Heart left ventricle (tissue), 16 donors: ENCODE measurements around the gene PCYT2. TPM values are rescaled to one million over a fixed set of nuclear protein-coding genes. Genes with fewer than 3 reads are reported as not detected.

Experiments
- ATAC-seq, 4 donors: fragments of 200-7000 bp; cut with Tn5 transposase; one replicate each; pipeline ENCODE4 v1.9.1; 2020 to 2022; ENCODE audit warnings: moderate library complexity in 4 of 4, mild to moderate bottlenecking in 3 of 4, moderate number of reproducible peaks in 1 of 4
- DNase-seq, 5 donors: peaks; one replicate each; pipeline ENCODE4 v3.0.0-alpha.2; 2020
- H3K27ac ChIP-seq, 12 donors: fragments of 200-600 bp; sonication (generic) in 4 of 12; one replicate each; pipeline versions ENCODE4 v1.5.0 to v1.8.0; 2016 to 2022; ENCODE audit warnings: mild to moderate bottlenecking in 2 of 12
- H3K27me3 ChIP-seq, 9 donors: fragments of 200-600 bp; sonication (generic) in 2 of 9; one replicate each; pipeline versions ENCODE4 v1.5.1 to v1.8.0; 2016 to 2022; ENCODE audit warnings: mild to moderate bottlenecking in 3 of 9
- H3K36me3 ChIP-seq, 9 donors: fragments of 200-600 bp; sonication (generic) in 2 of 9; one replicate each; pipeline versions ENCODE4 v1.5.0 to v1.8.0; 2018 to 2022; ENCODE audit warnings: mild to moderate bottlenecking in 2 of 9
- H3K4me1 ChIP-seq, 12 donors: fragments of 200-600 bp; sonication (generic) in 4 of 12; one replicate each; pipeline versions ENCODE4 v1.5.0 to v1.8.0; 2016 to 2022; ENCODE audit warnings: mild to moderate bottlenecking in 3 of 12
- H3K4me3 ChIP-seq, 12 donors: fragments of 200-600 bp; sonication (generic) in 4 of 12; one replicate each; pipeline versions ENCODE4 v1.5.0 to v1.8.0; 2017 to 2022; ENCODE audit warnings: mild to moderate bottlenecking in 9 of 12, moderate library complexity in 4 of 12
- H3K9me3 ChIP-seq, 12 donors: fragments of 200-600 bp; sonication (generic) in 4 of 12; one replicate each; pipeline versions ENCODE4 v1.5.0 to v1.8.0; 2016 to 2022; ENCODE audit warnings: mild to moderate bottlenecking in 1 of 12
- POLR2A ChIP-seq, 2 donors: fragments of 450-650 bp; IDR thresholded peaks; one replicate each; pipeline ENCODE4 v1.6.1; 2017; ENCODE audit warnings: antibody characterized with exemption in 2 of 2, mild to moderate bottlenecking in 2 of 2, moderate library complexity in 2 of 2
- WGBS, 4 donors: extraction: QIAGEN DNeasy Blood & Tissue Kit in 2 of 4; methylation state at CpG; one replicate each; pipeline versions ENCODE4 v1.1.5 to v1.1.7; 2013 to 2018; 5-methylcytosine and 5-hydroxymethylcytosine counted together
- intact Hi-C, 10 donors: fragments of 100-400 bp; cut with DNase I; formaldehyde crosslinking; loops; one replicate each; pipeline versions ENCODE4 v1.11.1 to v1.14.2; 2022
- polyA plus RNA-seq, 2 donors: library from polyadenylated mRNA; stranded (reverse); fragments of 200-250 nt; gene quantifications; one replicate each; pipeline ENCODE4 v1.2.3, GENCODE V29; 2013
- total RNA-seq, 9 donors: library from RNA; depleted of rRNA in 2 of 9; stranded (reverse); fragments of >200 nt in 2 of 9; fragmentation: NEBNext Ultra II Directional in 3 of 9; extraction: Animal tissue kit (Norgen Biotek cat#: 25700) in 3 of 9; gene quantifications; one replicate each; pipeline versions ENCODE4 v1.1.0 to v1.2.4, GENCODE V29; 2016 to 2023
- TF ChIP-seq, protein P1 (sequence below), 12 donors: fragments of 200-600 bp; sonication (generic) in 4 of 12; IDR thresholded peaks; one replicate each; pipeline versions ENCODE4 v1.5.0 to v1.8.0; 2018 to 2022; ENCODE audit warnings: antibody characterized with exemption in 12 of 12, mild to moderate bottlenecking in 5 of 12
- donor health status: ischemic (EF 13 %, LVEDD 7.1; RV severe dilation, severe dysfunction).
- donor health status: healthy with polysubstance abuse.
- donor health status: DM: no; HTN: yes; CAD: no.
- donor health status: DM: no; HTN: no; CAD: no.
- donor health status: ischemic (EF 25% LVEDD 6.9; RV normal size, moderate dysfunction).
- donor health status: ischemic (EF 25% LVEDD 5.7; RV mildly dilated, moderate dysfunction).
- donor health status: healthy.
- donor health status: DM: yes; HTN: yes; CAD: no.
- donor health status: ischemic (EF 35%, LVEDD 5.7; RV mildly dilated, moderate dysfunction).
- donor health status: nonischemic (EF 11% LVEDD 7.7; RV severe dilation, severe dysfunction).
- donor health status: DM: yes; HTN: yes; CAD: no.
- donor health status: PGD.
- donor health status: ischemic (EF 29% LVEDD 5.4; RV normal size, mild dysfunction).
- donor health status: nonischemic (EF 23%, LVEDD 6.1; RV moderate dilation, normal function).

The PCYT2 gene
- total and polyA plus RNA-seq, 11 donors, result 28.8 to 85.5 (median 49.7) TPM

DNA sequence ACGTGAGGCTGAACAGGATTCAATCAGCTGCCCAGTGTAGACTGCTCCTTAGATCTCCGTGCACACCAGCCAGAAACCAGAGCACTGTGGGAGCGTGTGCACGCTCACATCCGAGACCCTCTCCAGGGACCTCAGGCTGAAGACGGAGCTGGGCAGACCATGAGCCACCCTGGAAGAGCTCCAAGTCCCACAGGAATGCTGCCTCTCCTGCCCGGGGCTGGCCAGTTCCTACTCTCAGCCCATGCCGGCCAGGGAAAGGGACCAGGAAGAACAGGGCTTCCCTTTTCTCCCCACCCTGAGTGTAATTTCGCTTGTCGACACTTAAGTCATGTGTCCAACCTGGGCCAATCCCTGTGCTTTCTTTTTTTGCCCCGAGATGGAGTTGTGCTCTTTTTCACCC lies 26.7 kb downstream of the PCYT2 start:
- intact Hi-C loops, result loop anchor here in 1 of 10 donors (5.0 kb wide), 1 partner anchor 38 kb away; no protein-coding TSS in a partner anchor
- ATAC-seq (peak in 3 of 4 donors; percentile 27 to 51 (median 38)), DNase-seq (peak in 1 of 5 donors; percentile 20)
- peaks cover 0 to 18% (median 3%) of the 10 kb centered on the region in 12 donors for H3K4me1 ChIP-seq
- peaks cover 0 to 90% (median 64%) of the 10 kb centered on the region in 9 donors for H3K36me3 ChIP-seq
- 37 to 39% (median 38%) methylated on average over 8 to 11 of the region's 11 CpGs for WGBS, 4 donors
- no peak overlapping the region for H3K27ac ChIP-seq
- no peaks in the 10 kb centered on the region for H3K9me3 ChIP-seq
- no peak overlapping the region for H3K4me3 ChIP-seq
- TF ChIP-seq, protein P1, sequence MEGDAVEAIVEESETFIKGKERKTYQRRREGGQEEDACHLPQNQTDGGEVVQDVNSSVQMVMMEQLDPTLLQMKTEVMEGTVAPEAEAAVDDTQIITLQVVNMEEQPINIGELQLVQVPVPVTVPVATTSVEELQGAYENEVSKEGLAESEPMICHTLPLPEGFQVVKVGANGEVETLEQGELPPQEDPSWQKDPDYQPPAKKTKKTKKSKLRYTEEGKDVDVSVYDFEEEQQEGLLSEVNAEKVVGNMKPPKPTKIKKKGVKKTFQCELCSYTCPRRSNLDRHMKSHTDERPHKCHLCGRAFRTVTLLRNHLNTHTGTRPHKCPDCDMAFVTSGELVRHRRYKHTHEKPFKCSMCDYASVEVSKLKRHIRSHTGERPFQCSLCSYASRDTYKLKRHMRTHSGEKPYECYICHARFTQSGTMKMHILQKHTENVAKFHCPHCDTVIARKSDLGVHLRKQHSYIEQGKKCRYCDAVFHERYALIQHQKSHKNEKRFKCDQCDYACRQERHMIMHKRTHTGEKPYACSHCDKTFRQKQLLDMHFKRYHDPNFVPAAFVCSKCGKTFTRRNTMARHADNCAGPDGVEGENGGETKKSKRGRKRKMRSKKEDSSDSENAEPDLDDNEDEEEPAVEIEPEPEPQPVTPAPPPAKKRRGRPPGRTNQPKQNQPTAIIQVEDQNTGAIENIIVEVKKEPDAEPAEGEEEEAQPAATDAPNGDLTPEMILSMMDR (IDR thresholded peaks at IDR 0.05), result no peak
- H3K27me3 ChIP-seq, result no peaks in the 10 kb centered on the region

DNA sequence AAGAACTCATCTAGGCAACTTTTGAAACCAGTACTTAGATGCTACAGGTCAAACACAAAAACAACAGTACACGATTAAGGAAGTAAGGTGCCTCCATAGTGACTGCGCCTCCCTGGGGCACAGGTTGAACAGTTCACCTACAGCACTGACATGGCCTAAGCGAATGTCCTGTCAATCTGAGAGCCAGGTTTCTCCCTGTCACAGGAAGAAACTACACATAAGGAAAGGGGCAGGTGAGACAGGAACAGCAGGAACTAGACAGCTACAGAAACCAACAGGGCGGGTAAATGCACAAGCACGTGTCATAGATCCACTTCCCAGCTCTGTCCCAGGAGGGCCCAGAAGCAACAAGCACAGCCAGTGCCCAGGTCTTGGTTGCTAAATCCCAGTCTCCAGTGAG lies 32.1 kb downstream of the PCYT2 start:
- WGBS, 4 donors, result 91 to 94% (median 93%) methylated on average over 5 of the region's 5 CpGs
- ATAC-seq, result no peak
- Histone ChIP-seq H3K9me3 (no peaks in the 10 kb centered on the region), H3K4me1 (no peaks in the 10 kb centered on the region), H3K27me3 (no peaks in the 10 kb centered on the region), H3K27ac (no peak overlapping the region), H3K36me3 (peaks cover 0 to 60% (median 34%) of the 10 kb centered on the region in 9 donors), H3K4me3 (no peak overlapping the region)
- DNase-seq, result no peak
- intact Hi-C loops, result no loop called here
- no peak for TF ChIP-seq POLR2A (IDR thresholded peaks at IDR 0.05)
- TF ChIP-seq, protein P1 (IDR thresholded peaks at IDR 0.05), result no peak

DNA sequence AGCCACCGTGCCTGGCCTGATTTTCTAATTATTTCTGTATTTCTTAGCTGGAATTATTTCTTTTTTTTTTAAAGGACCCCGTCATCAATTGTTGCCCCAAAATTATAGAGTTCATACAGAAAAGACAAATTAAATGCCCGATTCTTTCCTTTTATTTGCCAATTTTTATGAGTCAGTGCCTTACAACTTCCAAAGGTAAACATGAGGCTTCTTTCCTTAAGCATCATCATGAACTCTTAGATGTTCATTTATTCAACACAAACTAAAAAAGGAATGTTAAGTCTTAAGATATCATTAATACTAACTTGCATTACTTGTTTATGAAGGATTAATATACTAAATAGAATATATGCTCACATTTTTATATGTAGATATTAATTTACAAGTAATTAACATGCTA lies 32.9 kb downstream of the PCYT2 start:
- H3K27me3 ChIP-seq, result no peaks in the 10 kb centered on the region
- no peak for ATAC-seq
- intact Hi-C loops, result no loop called here
- no peaks in the 10 kb centered on the region for H3K4me1 ChIP-seq
- WGBS, 4 donors, result 93 to 96% (median 95%) methylated on average over 3 of the region's 3 CpGs
- DNase-seq, result no peak
- no peak for TF ChIP-seq POLR2A (IDR thresholded peaks at IDR 0.05)
- TF ChIP-seq, protein P1 (IDR thresholded peaks at IDR 0.05), result no peak
- no peak overlapping the region for H3K4me3 ChIP-seq
- H3K27ac ChIP-seq, result no peak overlapping the region
- H3K36me3 ChIP-seq, result peaks cover 0 to 54% (median 31%) of the 10 kb centered on the region in 9 donors
- H3K9me3 ChIP-seq, result no peaks in the 10 kb centered on the region

DNA sequence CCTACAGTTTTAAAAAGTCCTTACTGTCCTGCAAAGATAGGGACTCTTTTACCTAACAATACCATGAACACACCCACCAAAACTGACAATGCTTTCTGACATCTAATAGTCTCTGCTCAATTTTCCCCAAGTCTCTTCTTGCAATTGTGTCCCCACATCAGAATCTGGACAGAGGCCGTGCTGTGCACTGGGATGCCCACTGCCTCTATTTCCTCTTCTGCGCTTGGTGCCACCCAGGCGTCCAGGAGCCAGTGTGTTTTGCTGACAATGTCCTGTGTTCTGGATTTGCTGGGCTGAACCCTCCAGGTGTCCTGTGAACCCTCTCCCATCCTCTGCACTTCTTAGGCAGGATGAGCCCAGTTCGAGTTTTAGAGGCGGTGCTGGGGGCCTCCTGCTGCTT lies 33.6 kb downstream of the PCYT2 start:
- TF ChIP-seq, protein P1 (IDR thresholded peaks at IDR 0.05), result no peak
- no peak for TF ChIP-seq POLR2A (IDR thresholded peaks at IDR 0.05)
- no peak overlapping the region for H3K4me3 ChIP-seq
- intact Hi-C loops, result no loop called here
- H3K27me3 ChIP-seq, result no peaks in the 10 kb centered on the region
- H3K36me3 ChIP-seq, result peaks cover 0 to 49% (median 29%) of the 10 kb centered on the region in 9 donors
- DNase-seq (no peak), ATAC-seq (no peak)
- H3K27ac ChIP-seq, result no peak overlapping the region
- WGBS, 4 donors, result 92 to 97% (median 94%) methylated on average over 5 of the region's 5 CpGs
- H3K9me3 ChIP-seq, result no peaks in the 10 kb centered on the region
- H3K4me1 ChIP-seq, result peaks cover 0 to 7% (median 3%) of the 10 kb centered on the region in 12 donors
